HG03064 (cell line): ENCODE measurements around the gene LAMA2.

Experiments used
- ATAC-seq: cut with Tn5 transposase; IDR thresholded peaks from one replicate; pipeline ENCODE4 v1.9.1; 2021; ENCODE audit warnings: low read depth; ENCODE audit not compliant: unreplicated experiment

LAMA2 gene

DNA sequence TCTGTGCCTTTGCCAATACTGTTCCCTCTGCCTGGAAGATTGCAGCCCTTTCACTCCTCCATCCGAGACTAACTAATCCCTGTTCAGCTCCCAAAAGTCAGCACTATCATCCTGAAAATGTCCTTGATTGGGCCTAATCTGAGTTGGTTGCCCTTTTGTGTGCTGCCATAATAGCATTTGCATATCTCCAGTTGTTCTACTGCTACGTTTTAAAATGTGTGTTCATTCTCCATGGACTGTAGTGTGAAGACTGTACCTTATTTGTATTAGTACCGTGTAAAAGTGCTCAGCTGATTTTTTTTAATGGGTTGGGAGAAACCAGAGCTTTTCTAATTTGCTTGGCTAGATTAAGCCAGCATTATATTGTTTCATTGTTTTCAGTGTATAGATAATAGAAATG, 401.3 kb downstream of the LAMA2 start:
- ATAC-seq = no peak

DNA sequence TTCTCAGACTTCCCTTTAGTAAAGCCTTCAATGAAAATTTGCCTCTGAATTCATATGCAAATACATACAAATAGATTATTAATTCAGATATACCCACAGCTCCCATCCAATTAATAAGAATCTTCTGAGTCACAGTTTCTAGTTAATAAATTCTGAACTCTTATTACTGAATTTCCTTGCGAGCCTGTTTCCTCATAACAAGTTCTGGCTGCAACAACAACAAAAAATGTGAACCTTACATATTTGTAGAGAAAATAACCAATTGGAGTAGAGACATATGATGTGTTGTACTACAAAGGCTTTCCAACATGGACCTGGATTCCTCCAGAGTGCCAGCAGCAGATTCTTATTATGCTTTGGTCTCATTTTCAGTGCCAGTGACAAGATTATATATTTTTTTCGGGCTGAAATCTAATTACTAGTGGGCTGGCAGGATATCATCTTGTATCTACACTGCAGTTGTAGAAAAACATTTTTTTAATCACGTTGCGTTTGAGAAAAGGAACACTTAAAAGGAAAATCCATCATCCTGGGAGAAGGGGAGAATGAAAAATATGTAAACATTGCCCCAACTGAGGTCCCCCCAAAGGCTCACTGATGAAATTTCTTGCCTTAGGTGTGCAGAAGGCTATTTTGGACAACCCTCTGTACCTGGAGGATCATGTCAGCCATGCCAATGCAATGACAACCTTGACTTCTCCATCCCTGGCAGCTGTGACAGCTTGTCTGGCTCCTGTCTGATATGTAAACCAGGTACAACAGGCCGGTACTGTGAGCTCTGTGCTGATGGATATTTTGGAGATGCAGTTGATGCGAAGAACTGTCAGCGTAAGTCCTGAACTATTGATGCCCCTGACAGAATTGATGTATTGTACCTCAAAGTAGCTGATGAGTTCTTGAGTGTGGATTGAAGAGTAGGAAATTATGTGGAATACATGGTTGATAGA, 404.6 kb downstream of the LAMA2 start:
- no peak for ATAC-seq

DNA sequence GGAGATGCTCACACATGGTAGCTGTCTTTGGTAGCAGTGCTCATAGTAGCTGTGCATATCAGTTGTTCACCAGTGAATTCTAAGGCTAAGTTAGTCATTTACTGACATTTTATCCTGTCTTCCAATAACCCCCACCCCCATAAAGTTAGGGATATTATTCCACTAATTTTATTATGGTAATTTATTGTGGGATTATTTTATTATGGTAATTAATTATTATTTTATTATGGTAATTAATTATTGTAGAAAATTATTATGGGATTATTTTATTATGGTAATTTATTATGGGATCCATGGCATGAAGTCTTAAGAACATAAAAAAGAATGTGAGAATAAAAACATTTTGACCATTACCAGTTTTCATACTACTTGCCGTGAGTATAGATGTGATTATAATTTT, 406.5 kb downstream of the LAMA2 start:
- ATAC-seq = no peak

DNA sequence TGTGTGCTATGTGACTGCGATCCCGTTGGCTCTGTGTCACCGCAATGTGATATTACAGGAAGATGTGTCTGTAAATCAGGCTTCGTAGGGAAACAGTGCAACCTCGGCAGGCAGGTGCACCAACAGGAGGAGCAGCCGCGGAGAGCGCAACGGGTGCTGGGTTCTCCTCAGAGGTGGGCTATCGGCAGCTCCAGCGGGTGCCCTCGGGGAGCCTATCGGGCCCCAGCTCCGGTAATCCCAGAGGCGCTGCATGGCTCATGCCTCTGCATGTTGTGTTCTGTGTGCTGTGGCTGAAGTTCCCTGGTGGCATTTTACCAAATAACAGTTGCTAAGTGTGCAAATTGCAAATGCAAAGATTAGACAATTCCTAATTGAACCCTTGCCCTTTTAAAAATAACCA, 409.9 kb downstream of the LAMA2 start:
- ATAC-seq = no peak

DNA sequence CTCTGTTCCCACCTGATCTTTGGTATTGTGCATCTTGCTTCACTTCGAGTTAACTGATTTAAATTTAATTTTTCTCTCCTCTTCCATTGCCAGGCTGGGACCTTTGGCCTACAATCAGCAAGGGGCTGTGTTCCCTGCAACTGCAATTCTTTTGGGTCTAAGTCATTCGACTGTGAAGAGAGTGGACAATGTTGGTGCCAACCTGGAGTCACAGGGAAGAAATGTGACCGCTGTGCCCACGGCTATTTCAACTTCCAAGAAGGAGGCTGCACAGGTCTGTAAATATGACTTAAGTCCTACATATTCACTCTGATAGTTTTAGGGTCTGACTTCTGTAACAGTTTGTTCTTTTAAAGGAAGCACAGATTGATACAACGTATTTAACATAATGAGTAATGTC, 414.7 kb downstream of the LAMA2 start:
- no peak for ATAC-seq

DNA sequence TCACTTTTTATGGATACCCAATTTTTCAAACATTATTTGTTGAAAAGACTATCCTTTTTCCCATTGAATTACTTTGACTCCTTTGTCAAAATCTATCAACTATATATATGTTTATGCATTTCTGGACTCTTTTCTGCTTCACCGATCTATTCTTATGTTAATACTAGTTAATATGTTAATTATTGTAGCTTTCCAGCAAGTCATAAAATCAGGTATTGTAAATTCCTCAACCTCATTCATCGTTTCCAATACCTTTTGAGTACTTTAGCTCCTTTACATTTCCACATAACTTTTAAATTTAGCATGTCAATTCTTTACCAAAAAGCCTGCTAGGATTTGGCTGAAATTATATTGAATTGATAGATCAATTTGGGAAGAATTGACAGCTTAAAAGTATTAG, 419.7 kb downstream of the LAMA2 start:
- ATAC-seq = no peak

DNA sequence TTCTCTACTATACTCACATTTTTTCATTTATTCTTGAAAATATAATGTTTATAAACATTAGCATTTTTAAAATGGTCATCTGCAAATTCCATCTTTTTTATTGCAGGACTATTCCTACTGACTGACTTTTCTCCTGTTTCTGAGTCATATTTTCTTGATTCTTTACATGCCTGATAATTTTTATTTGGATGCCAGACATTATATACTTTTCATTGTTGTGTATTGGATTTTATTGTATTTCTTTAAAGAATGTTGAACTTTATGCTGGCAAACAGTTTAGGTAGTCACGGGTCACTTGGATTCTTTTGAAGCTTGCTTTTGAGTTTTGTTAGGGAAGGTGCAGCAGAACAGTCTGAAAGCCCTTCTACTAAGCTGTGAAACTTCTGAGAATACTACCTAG, 423.9 kb downstream of the LAMA2 start:
- no peak for ATAC-seq

DNA sequence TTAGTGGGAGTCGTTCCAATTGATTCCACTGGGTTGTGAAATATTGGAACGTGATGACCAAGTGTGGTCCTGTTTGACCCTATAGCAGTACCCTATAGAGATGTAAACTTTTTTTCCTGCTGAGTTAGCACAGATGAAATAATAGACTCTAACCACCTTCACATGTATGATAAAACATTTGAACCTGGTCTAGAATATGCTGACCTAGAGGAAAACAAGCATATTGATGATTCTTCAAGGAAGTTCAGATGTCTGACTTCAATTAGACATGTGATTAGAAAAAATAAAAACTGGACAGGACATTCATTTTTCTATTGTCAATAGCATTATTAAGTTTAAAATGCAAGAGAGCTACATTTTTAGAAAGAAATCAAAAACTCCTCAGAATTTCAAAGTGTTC, 424.9 kb downstream of the LAMA2 start:
- no peak for ATAC-seq

DNA sequence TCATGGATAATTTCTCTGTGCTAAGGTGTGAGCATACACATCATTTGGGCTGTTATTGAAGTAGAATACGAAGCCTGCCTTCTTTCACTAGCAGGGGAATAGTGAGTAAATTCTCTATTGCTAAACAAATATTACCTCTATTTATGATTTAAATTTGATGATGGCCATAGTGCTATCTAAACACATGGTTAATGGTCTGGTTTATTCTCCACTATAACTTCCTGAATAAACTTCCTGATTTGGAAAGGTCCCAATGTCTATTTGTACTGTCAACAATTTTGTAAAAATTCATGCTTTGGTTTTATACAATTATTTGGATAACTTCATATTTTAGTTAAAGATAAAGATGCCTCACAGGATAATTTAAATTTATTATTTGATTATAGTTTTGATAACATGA, 426.2 kb downstream of the LAMA2 start:
- no peak for ATAC-seq

DNA sequence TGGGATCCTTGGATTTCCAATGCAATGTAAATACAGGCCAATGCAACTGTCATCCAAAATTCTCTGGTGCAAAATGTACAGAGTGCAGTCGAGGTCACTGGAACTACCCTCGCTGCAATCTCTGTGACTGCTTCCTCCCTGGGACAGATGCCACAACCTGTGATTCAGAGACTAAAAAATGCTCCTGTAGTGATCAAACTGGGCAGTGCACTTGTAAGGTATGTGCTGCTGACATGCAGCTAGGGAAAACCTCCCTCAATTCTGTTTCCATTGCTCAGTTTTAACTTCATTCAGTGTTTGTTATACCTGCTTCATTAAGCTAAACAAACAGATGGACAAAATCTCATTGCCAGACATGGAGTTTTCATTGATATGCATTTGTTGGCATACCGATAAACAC, 429.9 kb downstream of the LAMA2 start:
- ATAC-seq = no peak

DNA sequence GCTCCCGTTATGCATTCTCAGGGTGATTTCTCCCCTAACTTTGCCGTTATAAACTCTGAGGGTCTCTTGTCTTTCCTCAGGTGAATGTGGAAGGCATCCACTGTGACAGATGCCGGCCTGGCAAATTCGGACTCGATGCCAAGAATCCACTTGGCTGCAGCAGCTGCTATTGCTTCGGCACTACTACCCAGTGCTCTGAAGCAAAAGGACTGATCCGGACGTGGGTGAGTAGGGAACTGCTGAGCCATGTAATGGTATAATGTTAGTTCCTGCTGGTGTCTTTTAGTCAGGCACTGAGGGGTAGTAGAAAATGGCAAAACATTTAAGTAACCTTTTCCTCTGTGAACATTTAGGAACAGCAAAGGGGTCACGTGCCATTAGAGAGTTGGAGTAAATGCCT, 431.6 kb downstream of the LAMA2 start:
- ATAC-seq = no peak

DNA sequence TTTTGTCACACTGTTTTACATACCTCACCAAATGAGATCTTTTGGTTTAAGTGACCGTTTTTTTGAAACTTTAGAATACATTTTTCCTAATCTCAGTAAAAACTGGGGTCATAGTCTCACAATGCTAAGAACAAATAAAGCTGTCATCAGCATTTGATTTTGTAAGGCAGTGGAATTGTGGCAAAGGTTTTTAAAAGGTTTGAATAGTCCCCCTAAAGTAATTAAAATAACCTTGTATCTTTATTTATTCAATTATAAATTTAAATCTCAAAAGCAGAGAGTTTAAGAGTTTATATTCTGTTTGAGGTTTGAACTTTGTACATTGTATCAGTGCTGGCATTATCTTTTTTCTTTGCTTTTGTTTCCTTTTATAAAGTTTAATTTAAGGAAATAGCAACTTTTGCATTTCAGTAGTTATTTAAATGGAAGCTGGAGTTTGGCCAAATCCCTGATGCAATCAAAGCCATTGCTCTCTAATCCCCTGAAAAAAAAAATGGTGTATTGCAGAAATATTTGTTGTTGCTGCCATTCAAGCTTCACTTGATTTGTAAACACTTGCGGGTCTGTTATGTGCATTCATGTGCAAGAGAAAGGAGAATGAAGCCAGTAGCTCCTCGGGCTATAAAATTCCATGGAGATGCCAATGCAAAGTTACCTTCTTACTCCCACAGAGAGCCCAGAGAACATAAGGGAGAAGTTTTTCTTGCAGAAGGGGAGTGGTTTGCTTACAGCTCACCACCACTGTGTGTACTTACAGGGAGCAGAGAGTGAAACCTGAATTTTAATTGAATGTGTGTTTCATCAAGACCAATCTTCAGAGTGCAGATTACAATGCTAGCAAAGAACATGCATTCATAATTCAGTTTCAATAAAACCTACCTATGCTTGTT, 435.2 kb downstream of the LAMA2 start:
- no peak for ATAC-seq

DNA sequence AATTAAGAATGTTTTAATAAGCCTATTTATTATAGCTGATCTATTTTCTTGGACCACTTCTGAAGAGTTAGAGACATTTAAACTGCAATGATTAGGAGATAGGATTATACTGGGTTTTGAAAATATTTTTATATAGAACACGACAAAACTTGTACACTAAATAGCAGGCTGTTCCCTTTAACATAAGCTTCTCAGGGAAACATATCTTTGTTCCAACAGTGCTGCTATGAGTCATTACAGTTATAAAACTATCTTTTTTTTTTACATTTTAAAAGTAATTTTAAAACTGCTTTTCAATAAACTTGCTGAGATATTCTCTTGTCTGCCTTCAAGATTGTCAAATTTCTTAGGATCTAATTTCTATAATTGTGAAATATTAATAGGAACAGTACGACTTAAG, 438.0 kb downstream of the LAMA2 start:
- no peak for ATAC-seq

DNA sequence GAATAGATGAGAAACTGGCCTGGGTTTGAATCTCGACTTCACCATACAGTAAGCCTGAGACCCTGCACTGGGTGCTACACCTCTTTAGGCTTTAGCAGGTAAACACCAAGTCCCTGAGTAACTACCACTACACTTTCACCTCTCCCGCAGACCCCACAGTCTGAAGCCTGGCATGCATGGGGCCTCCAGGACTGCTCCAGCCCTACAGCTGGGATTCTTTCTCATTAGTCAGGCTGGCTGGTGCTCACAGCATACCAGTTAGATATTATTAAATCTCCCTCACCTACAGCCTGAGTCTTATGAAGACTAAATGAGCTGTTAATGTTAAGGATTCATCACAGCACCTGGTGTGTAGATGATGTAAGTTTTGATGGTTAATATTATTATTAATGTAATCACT, 438.4 kb downstream of the LAMA2 start:
- no peak for ATAC-seq

DNA sequence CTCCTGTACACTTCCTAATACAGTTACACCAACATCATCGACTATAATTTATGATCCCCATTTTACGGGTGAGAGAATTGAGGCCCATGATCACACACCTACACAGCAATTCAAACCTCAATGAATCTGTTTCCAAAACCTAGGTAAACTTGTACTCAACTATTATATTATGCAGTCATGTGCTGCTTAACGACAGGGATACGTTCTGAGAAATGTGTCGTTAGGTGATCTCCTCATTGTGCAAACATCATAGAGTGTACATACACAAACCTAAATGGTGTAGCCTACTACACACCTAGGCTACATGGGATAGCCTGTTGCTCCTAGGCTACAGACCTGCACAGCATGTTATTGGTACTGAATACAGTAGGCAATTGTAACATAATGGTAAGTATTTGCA, 441.4 kb downstream of the LAMA2 start:
- no peak for ATAC-seq

DNA sequence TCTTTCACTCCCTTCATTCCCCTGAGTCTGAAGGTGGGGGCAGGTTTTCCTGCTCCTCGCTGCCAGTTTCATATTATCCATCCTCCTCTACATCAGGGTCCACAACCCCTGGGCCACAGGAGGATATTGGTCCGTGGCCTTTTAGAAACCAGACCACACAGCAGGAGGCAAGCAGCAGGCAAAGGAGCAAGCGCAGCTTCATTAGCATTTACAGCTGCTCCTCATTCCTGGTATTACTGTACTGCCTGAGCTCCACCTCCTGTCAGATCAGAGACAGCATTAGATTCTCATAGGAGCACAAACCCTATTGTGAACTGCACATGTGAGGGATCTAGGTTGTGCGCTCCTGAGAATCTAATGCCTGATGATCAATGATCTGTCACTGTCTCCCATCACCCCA, 446.7 kb downstream of the LAMA2 start:
- ATAC-seq = no peak

DNA sequence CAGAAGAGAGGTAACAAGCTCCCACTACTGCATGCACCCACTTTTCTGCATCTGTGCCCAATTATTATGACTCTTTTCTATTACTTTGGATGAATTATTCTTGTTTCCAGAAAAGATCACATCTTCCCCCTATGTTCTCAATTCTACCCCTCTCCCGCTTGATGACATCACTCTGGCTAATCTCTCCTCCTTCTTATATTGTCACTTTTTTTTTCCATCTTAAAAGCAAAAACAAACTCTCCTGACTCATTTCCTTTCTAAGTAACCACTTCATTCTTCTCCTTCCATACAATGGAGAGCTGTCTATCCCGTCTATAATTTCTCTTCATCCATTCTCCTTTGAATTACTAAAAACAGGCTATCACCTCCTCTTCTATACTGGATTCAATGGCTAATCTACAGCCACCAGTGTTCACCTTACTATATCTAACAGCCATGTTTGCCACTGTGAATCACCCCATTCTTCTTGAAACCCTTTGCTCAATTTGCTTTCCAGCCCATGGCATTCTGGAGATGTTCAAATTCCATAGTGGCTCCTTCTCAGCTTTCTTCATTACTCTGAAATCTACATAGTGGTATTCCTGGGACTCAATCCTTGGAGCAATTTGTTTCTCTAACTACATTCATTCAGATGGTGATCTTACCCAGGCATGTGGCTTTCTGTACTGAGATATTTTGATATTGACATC, 448.7 kb downstream of the LAMA2 start:
- no peak for ATAC-seq

DNA sequence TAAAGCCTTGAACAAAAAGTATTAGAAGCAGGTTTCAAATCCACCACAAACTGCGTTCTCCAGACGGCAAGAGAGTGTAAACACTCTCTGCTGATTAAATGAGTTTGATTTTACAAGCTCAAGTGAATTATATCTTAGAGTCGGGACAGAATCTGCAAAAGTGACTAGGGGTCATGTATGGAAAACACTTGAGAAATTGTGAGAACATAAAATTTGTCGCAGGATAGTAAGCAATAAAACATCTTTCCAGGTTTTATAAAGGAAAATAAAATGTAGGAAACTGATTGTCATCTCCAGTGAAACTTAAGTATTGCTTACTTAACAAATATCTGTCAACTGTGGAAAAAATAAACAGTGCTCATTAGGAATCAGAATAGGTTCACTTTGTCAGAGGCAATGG, 452.9 kb downstream of the LAMA2 start:
- ATAC-seq = no peak

DNA sequence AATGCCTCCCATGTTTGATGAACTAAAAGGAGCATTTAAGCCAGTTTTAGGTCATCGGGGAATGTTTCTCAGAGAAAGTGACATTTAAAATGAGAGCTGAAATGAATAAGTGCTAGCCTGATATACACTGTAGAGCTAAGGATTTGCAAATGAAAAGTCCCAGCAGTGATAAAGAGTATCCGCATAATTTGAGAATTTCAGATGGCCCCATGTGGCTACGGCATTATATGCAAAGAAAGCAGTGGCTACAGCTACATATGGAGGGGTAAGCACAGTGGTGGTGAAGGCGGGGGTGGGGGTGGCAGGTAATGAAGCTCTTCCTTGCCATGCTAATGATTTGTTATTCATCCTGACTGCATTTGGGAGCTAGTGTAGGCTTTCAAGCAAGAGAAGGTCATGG, 455.7 kb downstream of the LAMA2 start:
- no peak for ATAC-seq

DNA sequence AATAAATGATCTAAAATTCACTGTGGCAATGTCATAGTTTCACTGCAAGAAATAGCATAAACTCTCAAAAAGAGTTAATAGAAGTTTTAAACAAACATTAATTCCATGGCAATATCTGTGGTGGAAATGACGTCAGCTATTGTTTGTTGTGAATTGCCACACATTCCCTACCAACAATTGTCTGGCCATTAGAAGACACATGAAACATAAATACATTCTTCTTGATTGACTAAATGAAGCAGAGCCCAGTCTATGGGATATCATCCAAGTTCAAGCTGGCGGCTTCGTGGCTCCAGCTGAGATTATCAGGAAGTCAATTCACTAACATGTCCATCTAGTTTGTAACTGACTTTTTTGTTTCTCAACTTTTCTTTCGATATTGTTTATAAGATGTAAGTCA, 458.0 kb downstream of the LAMA2 start:
- no peak for ATAC-seq

DNA sequence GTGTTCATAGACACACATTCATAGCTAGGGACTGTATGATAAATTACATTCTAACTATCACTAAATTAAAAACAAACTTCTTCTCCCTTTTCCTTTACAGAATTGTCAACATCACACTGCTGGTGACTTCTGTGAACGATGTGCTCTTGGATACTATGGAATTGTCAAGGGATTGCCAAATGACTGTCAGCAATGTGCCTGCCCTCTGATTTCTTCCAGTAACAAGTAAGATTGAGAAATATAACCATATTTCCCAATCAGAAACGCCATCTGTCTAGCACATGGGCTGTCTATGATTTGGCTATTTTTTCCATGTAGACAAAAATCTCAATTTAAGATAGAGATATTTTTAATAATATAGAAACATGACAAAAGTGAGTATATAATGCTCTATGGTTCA, 459.3 kb downstream of the LAMA2 start:
- ATAC-seq = no peak
